Keratinocyte (primary cell): ENCODE results near the gene ABCA7. TPM values are rescaled to one million over a fixed set of nuclear protein-coding genes. Genes with fewer than 3 reads are reported as not detected.

ENCODE experiments used
- DNase-seq: peaks from one replicate; pipeline ENCODE4 v3.0.0-alpha.2; 2011; ENCODE audit warnings: low read depth, missing footprints, low spot score
- FAIRE-seq: peaks from 2 replicates; lab custom pipeline; 2011; peaks lifted over from hg19 to GRCh38; lab: Jason Lieb, UNC
- H2AFZ ChIP-seq: 2 replicates; pipeline ENCODE4 v1.6.0; 2012; ENCODE audit warnings: low read length, control low read depth, inconsistent platforms; ENCODE audit not compliant: control insufficient read depth
- H3K27ac ChIP-seq: 2 replicates; pipeline ENCODE4 v1.5.1; 2011; ENCODE audit warnings: low read length; ENCODE audit not compliant: control insufficient read depth, insufficient read depth
- H3K27me3 ChIP-seq: 3 replicates; pipeline ENCODE4 v1.6.0; 2011; ENCODE audit warnings: low read length; ENCODE audit not compliant: control insufficient read depth, insufficient read depth; ENCODE audit errors: extremely low read depth
- H3K36me3 ChIP-seq, 2 experiments: 2 replicates in 1 of 2; 3 replicates in 1 of 2; pipeline ENCODE4 v1.5.1; 2011; ENCODE audit warnings: low read length in 2 of 2, mild to moderate bottlenecking in 1 of 2; ENCODE audit not compliant: control insufficient read depth in 2 of 2, insufficient read depth in 2 of 2; ENCODE audit errors: extremely low read depth in 1 of 2
- H3K4me1 ChIP-seq: 3 replicates; pipeline ENCODE4 v1.5.1; 2011; ENCODE audit warnings: low read length; ENCODE audit not compliant: control insufficient read depth, insufficient read depth; ENCODE audit errors: extremely low read depth
- H3K4me2 ChIP-seq: 3 replicates; pipeline ENCODE4 v1.6.0; 2011; ENCODE audit warnings: low read depth, low read length; ENCODE audit not compliant: control insufficient read depth, insufficient read depth; ENCODE audit errors: extremely low read depth
- H3K4me3 ChIP-seq, 3 experiments: fragments of 200-600 bp in 1 of 3; sonication (generic) in 1 of 3; 2 replicates in 2 of 3; 3 replicates in 1 of 3; pipeline ENCODE4 v1.5.1; 2011 to 2016; ENCODE audit warnings: low read length in 3 of 3, mild to moderate bottlenecking in 3 of 3, control low read depth in 2 of 3, inconsistent platforms in 1 of 3, low read depth in 1 of 3, mixed read lengths in 1 of 3, mixed run types in 1 of 3, moderate library complexity in 1 of 3; ENCODE audit not compliant: control insufficient read depth in 2 of 3, insufficient read depth in 2 of 3; ENCODE audit errors: extremely low read depth in 1 of 3
- H3K79me2 ChIP-seq: 2 replicates; pipeline ENCODE4 v1.6.0; 2012; ENCODE audit warnings: low read length; ENCODE audit not compliant: control insufficient read depth, insufficient read depth
- H3K9ac ChIP-seq: 3 replicates; pipeline ENCODE4 v1.6.0; 2011; ENCODE audit warnings: low read length; ENCODE audit not compliant: control insufficient read depth, insufficient read depth; ENCODE audit errors: extremely low read depth
- H3K9me1 ChIP-seq: 3 replicates; pipeline ENCODE4 v1.6.0; 2011; ENCODE audit warnings: low read length; ENCODE audit not compliant: control insufficient read depth, insufficient read depth; ENCODE audit errors: extremely low read depth
- H3K9me3 ChIP-seq: 2 replicates; pipeline ENCODE4 v1.5.1; 2012; ENCODE audit warnings: low read depth, low read length; ENCODE audit not compliant: control insufficient read depth
- H4K20me1 ChIP-seq: 3 replicates; pipeline ENCODE4 v1.6.0; 2011; ENCODE audit warnings: low read length; ENCODE audit not compliant: control insufficient read depth, insufficient read depth; ENCODE audit errors: extremely low read depth
- EZH2 ChIP-seq: IDR thresholded peaks from one replicate; pipeline ENCODE4 v1.6.1; 2012; ENCODE audit warnings: inconsistent platforms, mild to moderate bottlenecking, low read length, moderate library complexity
- dilution Hi-C: fragments of 300-500 bp; cut with MboI; formaldehyde crosslinking; loops from one replicate; pipeline ENCODE4 v1.7.0; 2020; ENCODE audit warnings: low sequenced_read_pairs; ENCODE audit not compliant: extremely low pct_ligation_motif_present
- polyA plus RNA-seq, 5 experiments: library from polyadenylated mRNA; depleted of rRNA in 3 of 5; stranded (reverse) in 3 of 5; stranded (forward) in 1 of 5; unstranded in 1 of 5; fragments of >200 nt; gene quantifications; 1 replicate in 1 of 5; 2 replicates in 3 of 5; 3 replicates in 1 of 5; pipeline versions ENCODE4 v1.2.1 to v1.2.3, GENCODE V29; 2011 to 2012; ENCODE audit warnings: missing spikeins in 2 of 5, low read depth in 1 of 5, low replicate concordance in 1 of 5
- TF ChIP-seq, protein P1 (sequence below), 3 experiments: IDR thresholded peaks in 1 of 3; conservative IDR thresholded peaks in 1 of 3; optimal IDR thresholded peaks in 1 of 3; 2 replicates in 2 of 3; 3 replicates in 1 of 3; pipeline versions ENCODE3 to v1.5.1; 2011; ENCODE audit warnings: low read length in 3 of 3, mild to moderate bottlenecking in 3 of 3, moderate library complexity in 2 of 3, control low read depth in 1 of 3, inconsistent platforms in 1 of 3; ENCODE audit not compliant: insufficient read depth in 2 of 3; ENCODE audit errors: extremely low read depth in 1 of 3

Gene ABCA7
- polyA plus RNA-seq, 1 donor (not counting 4 experiments of a cell fraction or from before 2014, with no cell fraction given), result 7.4 TPM

DNA sequence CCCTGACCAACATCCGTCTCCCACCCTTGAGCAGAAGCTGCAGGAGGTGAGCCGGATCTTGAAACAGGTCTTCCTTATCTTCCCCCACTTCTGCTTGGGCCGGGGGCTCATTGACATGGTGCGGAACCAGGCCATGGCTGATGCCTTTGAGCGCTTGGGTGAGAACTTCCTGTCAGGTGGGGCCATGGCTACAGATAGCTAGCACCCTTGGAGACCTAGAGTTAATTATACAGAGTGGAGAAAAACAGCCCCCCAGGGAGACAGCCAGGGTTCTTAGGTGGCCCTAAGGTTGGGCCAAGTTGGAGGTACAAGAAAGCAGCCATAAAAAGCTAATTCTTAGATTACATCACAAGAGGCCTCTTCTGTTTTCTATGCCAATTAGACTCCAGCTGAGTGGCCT lies 18.2 kb downstream of the ABCA7 start:
- FAIRE-seq, result no peak
- dilution Hi-C loops, result no loop called here
- H3K79me2 ChIP-seq, result no peaks in the 10 kb centered on the region
- no peak overlapping the region for H3K4me3 ChIP-seq
- TF ChIP-seq EZH2, result no peak
- TF ChIP-seq, protein P1, sequence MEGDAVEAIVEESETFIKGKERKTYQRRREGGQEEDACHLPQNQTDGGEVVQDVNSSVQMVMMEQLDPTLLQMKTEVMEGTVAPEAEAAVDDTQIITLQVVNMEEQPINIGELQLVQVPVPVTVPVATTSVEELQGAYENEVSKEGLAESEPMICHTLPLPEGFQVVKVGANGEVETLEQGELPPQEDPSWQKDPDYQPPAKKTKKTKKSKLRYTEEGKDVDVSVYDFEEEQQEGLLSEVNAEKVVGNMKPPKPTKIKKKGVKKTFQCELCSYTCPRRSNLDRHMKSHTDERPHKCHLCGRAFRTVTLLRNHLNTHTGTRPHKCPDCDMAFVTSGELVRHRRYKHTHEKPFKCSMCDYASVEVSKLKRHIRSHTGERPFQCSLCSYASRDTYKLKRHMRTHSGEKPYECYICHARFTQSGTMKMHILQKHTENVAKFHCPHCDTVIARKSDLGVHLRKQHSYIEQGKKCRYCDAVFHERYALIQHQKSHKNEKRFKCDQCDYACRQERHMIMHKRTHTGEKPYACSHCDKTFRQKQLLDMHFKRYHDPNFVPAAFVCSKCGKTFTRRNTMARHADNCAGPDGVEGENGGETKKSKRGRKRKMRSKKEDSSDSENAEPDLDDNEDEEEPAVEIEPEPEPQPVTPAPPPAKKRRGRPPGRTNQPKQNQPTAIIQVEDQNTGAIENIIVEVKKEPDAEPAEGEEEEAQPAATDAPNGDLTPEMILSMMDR (optimal IDR thresholded peaks at IDR 0.05 in 1 of 3, IDR thresholded peaks at IDR 0.05 in 1 of 3, conservative IDR thresholded peaks at IDR 0.05 in 1 of 3; ENCODE audit: extremely low read depth in 1 of 3, insufficient read depth in 2 of 3, low read length in 3 of 3), result no peak
- H3K4me2 ChIP-seq, result no peak overlapping the region
- no peaks in the 10 kb centered on the region for H3K4me1 ChIP-seq
- H2AFZ ChIP-seq, result no peak overlapping the region
- peaks cover 13 to 35% of the 10 kb centered on the region in 2 experiments for H3K36me3 ChIP-seq
- no peak for DNase-seq
- no peaks in the 10 kb centered on the region for H3K27me3 ChIP-seq
- H4K20me1 ChIP-seq, result no peaks in the 10 kb centered on the region
- H3K9me3 ChIP-seq, result peaks cover 28% of the 10 kb centered on the region
- no peaks in the 10 kb centered on the region for H3K9me1 ChIP-seq
- H3K27ac ChIP-seq, result no peak overlapping the region
- no peak overlapping the region for H3K9ac ChIP-seq

DNA sequence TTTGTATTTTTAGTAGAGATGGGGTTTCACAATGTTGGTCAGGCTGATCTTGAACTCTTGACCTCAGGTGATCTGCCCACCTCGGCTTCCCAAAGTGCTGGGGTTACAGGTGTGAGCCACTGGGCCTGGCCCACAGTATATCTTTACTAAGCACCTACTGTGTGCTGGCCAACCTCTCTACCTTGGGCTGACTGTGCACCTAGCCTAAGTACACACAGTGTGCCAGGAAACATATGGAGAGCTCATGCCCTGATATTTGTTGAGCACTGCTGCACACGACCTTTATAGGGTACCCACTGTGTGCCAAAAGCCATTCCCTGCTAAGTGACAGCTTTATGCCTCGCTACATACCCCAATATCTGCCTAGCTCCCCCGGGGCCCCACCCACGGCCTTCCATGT lies 20.8 kb downstream of the ABCA7 start:
- dilution Hi-C loops, result no loop called here
- H3K9me3 ChIP-seq, result peaks cover 28% of the 10 kb centered on the region
- no peak overlapping the region for H3K9ac ChIP-seq
- H4K20me1 ChIP-seq, result no peaks in the 10 kb centered on the region
- no peaks in the 10 kb centered on the region for H3K27me3 ChIP-seq
- TF ChIP-seq, protein P1 (optimal IDR thresholded peaks at IDR 0.05 in 1 of 3, IDR thresholded peaks at IDR 0.05 in 1 of 3, conservative IDR thresholded peaks at IDR 0.05 in 1 of 3; ENCODE audit: extremely low read depth in 1 of 3, insufficient read depth in 2 of 3, low read length in 3 of 3), result no peak
- TF ChIP-seq EZH2, result no peak
- no peak overlapping the region for H3K4me3 ChIP-seq
- H3K36me3 ChIP-seq, result peaks cover 13 to 26% of the 10 kb centered on the region in 2 experiments
- no peak overlapping the region for H3K27ac ChIP-seq
- FAIRE-seq, result no peak
- H3K4me1 ChIP-seq, result peaks cover 7% of the 10 kb centered on the region
- no peaks in the 10 kb centered on the region for H3K79me2 ChIP-seq
- no peak overlapping the region for H3K4me2 ChIP-seq
- DNase-seq, result no peak
- no peak overlapping the region for H2AFZ ChIP-seq
- no peaks in the 10 kb centered on the region for H3K9me1 ChIP-seq
